HepG2 (cell line): ENCODE data around the gene OR5AS1. TPM values are rescaled to one million over a fixed set of nuclear protein-coding genes. Genes with fewer than 3 reads are reported as not detected.

Source experiments
- ATAC-seq: fragments of 200-7000 bp; cut with Tn5 transposase; 3 replicates; pipeline ENCODE4 v1.9.1; 2020; ENCODE audit warnings: mild to moderate bottlenecking, moderate library complexity
- BruUV-seq: library from RNA; stranded (reverse); fragments of 400-500 nt; replicated peaks from 2 replicates; lab custom pipeline; 2021; lab: Mats Ljungman, UMichigan
- CTCF ChIA-PET: fragments of 300-600 bp; formaldehyde crosslinking; extraction: SDS; loops from one replicate; lab custom pipeline; 2021; ENCODE audit warnings: low total read pairs, inconsistent platforms, low intra/inter-chr PET ratio; lab: Yijun Ruan, JAX
- POLR2A ChIA-PET: fragments of 350-600 bp; sonication (Branson Sonifier 250); formaldehyde crosslinking; loops from one replicate; lab custom pipeline; 2020; ENCODE audit warnings: antibody characterized with exemption, inconsistent platforms; lab: Yijun Ruan, JAX
- DNase-seq: peaks from one replicate; pipeline ENCODE4 v3.0.0-alpha.2; 2015; ENCODE audit warnings: low spot score
- FAIRE-seq: peaks from 3 replicates; lab custom pipeline; 2011; peaks lifted over from hg19 to GRCh38; lab: Jason Lieb, UNC
- H2AFZ ChIP-seq: one replicate; pipeline ENCODE4 v1.6.1; 2011; ENCODE audit warnings: low read length, inconsistent platforms
- H3K27ac ChIP-seq: fragments of 300-600 bp; 3 replicates; pipeline ENCODE4 v1.8.0; 2011; ENCODE audit warnings: mixed run types, mild to moderate bottlenecking, mixed read lengths, low read length, inconsistent platforms; ENCODE audit not compliant: insufficient read depth; ENCODE audit errors: extremely low read length
- H3K27me3 ChIP-seq, 2 experiments: fragments of 200-600 bp in 1 of 2; 2 replicates in 1 of 2; 3 replicates in 1 of 2; pipeline versions ENCODE4 v1.6.0 to v1.8.0; 2011; ENCODE audit warnings: low read length in 2 of 2, mild to moderate bottlenecking in 2 of 2, moderate library complexity in 2 of 2, inconsistent platforms in 1 of 2; ENCODE audit not compliant: insufficient read depth in 2 of 2, control insufficient read depth in 1 of 2
- H3K36me3 ChIP-seq, 2 experiments: fragments of 200-600 bp in 1 of 2; replicated peaks in 1 of 2; 2 replicates in 1 of 2; 3 replicates in 1 of 2; pipeline versions ENCODE4 v1.5.1 to v1.8.0; 2011; ENCODE audit warnings: low read length in 2 of 2, inconsistent platforms in 1 of 2; ENCODE audit not compliant: insufficient read depth in 2 of 2, control insufficient read depth in 1 of 2
- H3K4me1 ChIP-seq: 2 replicates; pipeline ENCODE4 v1.5.1; 2012; ENCODE audit warnings: low read length, inconsistent platforms; ENCODE audit not compliant: insufficient read depth
- H3K4me2 ChIP-seq: 2 replicates; pipeline ENCODE4 v1.6.0; 2011; ENCODE audit warnings: low read depth, low read length, inconsistent platforms
- H3K4me3 ChIP-seq, 3 experiments: fragments of 200-600 bp in 1 of 3; sonication (generic), shearing (Covaris generic) in 1 of 3; replicated peaks in 1 of 3; 2 replicates each; pipeline ENCODE4 v1.5.1; 2011 to 2016; ENCODE audit warnings: low read length in 3 of 3, inconsistent platforms in 2 of 3, low read depth in 2 of 3, mild to moderate bottlenecking in 2 of 3, control low read depth in 1 of 3, mixed read lengths in 1 of 3; ENCODE audit not compliant: insufficient read depth in 1 of 3
- H3K79me2 ChIP-seq: one replicate; pipeline ENCODE4 v1.6.1; 2011; ENCODE audit warnings: low read length, inconsistent platforms; ENCODE audit not compliant: insufficient read depth
- H3K9ac ChIP-seq: 2 replicates; pipeline ENCODE4 v1.6.0; 2011; ENCODE audit warnings: mild to moderate bottlenecking, low read depth, low read length, inconsistent platforms; ENCODE audit not compliant: insufficient read depth
- H3K9me3 ChIP-seq: 2 replicates; pipeline ENCODE4 v1.5.1; 2012; ENCODE audit warnings: mild to moderate bottlenecking, low read length
- H4K20me1 ChIP-seq: 2 replicates; pipeline ENCODE4 v1.6.0; 2011; ENCODE audit warnings: inconsistent platforms, mild to moderate bottlenecking, low read length, moderate library complexity; ENCODE audit not compliant: insufficient read depth
- CC2D1A ChIP-seq: sonication (generic); formaldehyde crosslinking; IDR thresholded peaks from 2 replicates; pipeline ENCODE4 v1.8.1; 2023; ENCODE audit warnings: mild to moderate bottlenecking, missing genetic modification reagents
- ONECUT2 ChIP-seq: sonication (generic); formaldehyde crosslinking; IDR thresholded peaks from 2 replicates; pipeline ENCODE4 v1.4.0; 2020; ENCODE audit warnings: missing genetic modification reagents
- STAT5B ChIP-seq: sonication (generic); formaldehyde crosslinking; IDR thresholded peaks from 2 replicates; pipeline ENCODE4 v1.4.0; 2020; ENCODE audit warnings: missing genetic modification reagents
- TSC22D2 ChIP-seq: sonication (generic); formaldehyde crosslinking; IDR thresholded peaks from 2 replicates; pipeline ENCODE4 v1.5.1; 2020; ENCODE audit warnings: missing genetic modification reagents, mild to moderate bottlenecking, borderline replicate concordance
- ZFP62 ChIP-seq: sonication (generic); formaldehyde crosslinking; IDR thresholded peaks from 2 replicates; pipeline ENCODE4 v1.4.0; 2020; ENCODE audit warnings: missing genetic modification reagents
- ZFP82 ChIP-seq: sonication (generic); formaldehyde crosslinking; IDR thresholded peaks from 2 replicates; pipeline ENCODE4 v1.5.1; 2020; ENCODE audit warnings: mild to moderate bottlenecking, missing genetic modification reagents, borderline replicate concordance
- ZMAT3 ChIP-seq: sonication (generic); formaldehyde crosslinking; conservative IDR thresholded peaks from 2 replicates; pipeline ENCODE4 v1.7.0; 2021; ENCODE audit warnings: missing genetic modification reagents
- ZNF83 ChIP-seq: sonication (generic); formaldehyde crosslinking; IDR thresholded peaks from 2 replicates; pipeline ENCODE4 v1.4.0; 2020; ENCODE audit warnings: missing genetic modification reagents, mild to moderate bottlenecking, borderline replicate concordance
- WGBS: methylation state at CpG from one replicate; pipeline ENCODE4 v1.1.6; 2017; ENCODE audit warnings: low lambda C conversion rate; 5-methylcytosine and 5-hydroxymethylcytosine counted together
- in situ Hi-C: cut with HindIII; loops from 2 replicates; pipeline ENCODE4 v1.10.0; 2017; ENCODE audit warnings: low pct_unique_long_range_greater_than_20kb; ENCODE audit not compliant: extremely low pct_ligation_motif_present
- intact Hi-C: fragments of 100-400 bp; cut with micrococcal nuclease; formaldehyde crosslinking; loops from one replicate; pipeline ENCODE4 v1.10.0; 2022; ENCODE audit not compliant: unreplicated experiment
- polyA plus RNA-seq, 8 experiments: library from polyadenylated mRNA; depleted of rRNA in 3 of 8; stranded (reverse) in 7 of 8; unstranded in 1 of 8; fragments of >200 nt; fragmentation: Illumina TruSeq in 4 of 8; extraction: Trizol in 4 of 8; gene quantifications; 2 replicates each; pipeline versions ENCODE4 v1.2.1 to v1.2.3, GENCODE V29; 2011 to 2016; ENCODE audit warnings: low read depth in 4 of 8, missing spikeins in 1 of 8, mixed read lengths in 1 of 8; ENCODE audit not compliant: insufficient read depth in 1 of 8
- total RNA-seq, 5 experiments: library from RNA; depleted of rRNA; stranded (reverse); fragments of >200 nt; fragmentation: Illumina TruSeq; extraction: Trizol; gene quantifications; 2 replicates each; pipeline ENCODE4 v1.2.3, GENCODE V29; 2016; ENCODE audit warnings: low read depth in 1 of 5
- TF ChIP-seq, protein P1 (sequence below): sonication (generic); formaldehyde crosslinking; IDR thresholded peaks from 2 replicates; pipeline ENCODE4 v1.9.0; 2021; ENCODE audit warnings: missing genetic modification reagents, borderline replicate concordance
- TF ChIP-seq, protein P2 (sequence below): sonication (generic); formaldehyde crosslinking; IDR thresholded peaks from 2 replicates; pipeline ENCODE4 v1.4.0; 2020; ENCODE audit warnings: missing genetic modification reagents
- TF ChIP-seq, protein P3 (sequence below): sonication (generic); formaldehyde crosslinking; IDR thresholded peaks from 2 replicates; pipeline ENCODE4 v1.5.1; 2020; ENCODE audit warnings: mild to moderate bottlenecking, missing genetic modification reagents, borderline replicate concordance
- TF ChIP-seq, protein P4 (sequence below): IDR thresholded peaks from 2 replicates; pipeline ENCODE4 v1.6.1; 2016; ENCODE audit warnings: mild to moderate bottlenecking, missing biosample characterization, missing genetic modification reagents
- TF ChIP-seq, protein P5 (sequence below): sonication (generic); formaldehyde crosslinking; IDR thresholded peaks from 2 replicates; pipeline ENCODE4 v1.8.0; 2023; ENCODE audit warnings: mild to moderate bottlenecking, missing genetic modification reagents
- TF ChIP-seq, protein P6 (sequence below): sonication (generic); formaldehyde crosslinking; IDR thresholded peaks from 2 replicates; pipeline ENCODE4 v1.5.0; 2020; ENCODE audit warnings: mild to moderate bottlenecking, low read depth, missing genetic modification reagents, borderline replicate concordance
- TF ChIP-seq, protein P7 (sequence below): sonication (generic); formaldehyde crosslinking; IDR thresholded peaks from 2 replicates; pipeline ENCODE4 v1.4.0; 2020; ENCODE audit warnings: mild to moderate bottlenecking, missing genetic modification reagents

OR5AS1 gene
- total and polyA plus RNA-seq, 2 of the 13 experiments (the other 11 are each of a cell fraction or from before 2014, with no cell fraction given), result not detected

DNA sequence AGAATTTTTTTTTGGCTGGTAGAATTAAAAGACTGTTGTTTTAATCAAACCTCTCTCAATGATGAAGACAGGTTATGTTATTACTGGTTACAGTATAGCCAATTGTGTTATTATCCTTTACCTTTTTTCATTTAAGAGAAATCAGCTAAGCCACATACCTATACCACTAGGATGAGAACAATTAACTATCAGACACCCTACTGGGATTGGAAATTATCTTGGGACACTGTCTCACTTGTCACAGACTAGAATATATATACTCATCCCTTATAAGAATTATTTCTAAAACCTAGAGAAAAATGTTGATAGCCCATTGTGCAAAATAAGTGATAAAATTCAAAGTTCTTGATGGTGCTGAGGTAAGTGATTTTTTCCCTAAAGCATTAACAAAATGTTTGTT is at the start of gene OR5AS1 (continued):
- TF ChIP-seq, protein P1, sequence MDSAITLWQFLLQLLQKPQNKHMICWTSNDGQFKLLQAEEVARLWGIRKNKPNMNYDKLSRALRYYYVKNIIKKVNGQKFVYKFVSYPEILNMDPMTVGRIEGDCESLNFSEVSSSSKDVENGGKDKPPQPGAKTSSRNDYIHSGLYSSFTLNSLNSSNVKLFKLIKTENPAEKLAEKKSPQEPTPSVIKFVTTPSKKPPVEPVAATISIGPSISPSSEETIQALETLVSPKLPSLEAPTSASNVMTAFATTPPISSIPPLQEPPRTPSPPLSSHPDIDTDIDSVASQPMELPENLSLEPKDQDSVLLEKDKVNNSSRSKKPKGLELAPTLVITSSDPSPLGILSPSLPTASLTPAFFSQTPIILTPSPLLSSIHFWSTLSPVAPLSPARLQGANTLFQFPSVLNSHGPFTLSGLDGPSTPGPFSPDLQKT, result no peak
- TF ChIP-seq, protein P2, sequence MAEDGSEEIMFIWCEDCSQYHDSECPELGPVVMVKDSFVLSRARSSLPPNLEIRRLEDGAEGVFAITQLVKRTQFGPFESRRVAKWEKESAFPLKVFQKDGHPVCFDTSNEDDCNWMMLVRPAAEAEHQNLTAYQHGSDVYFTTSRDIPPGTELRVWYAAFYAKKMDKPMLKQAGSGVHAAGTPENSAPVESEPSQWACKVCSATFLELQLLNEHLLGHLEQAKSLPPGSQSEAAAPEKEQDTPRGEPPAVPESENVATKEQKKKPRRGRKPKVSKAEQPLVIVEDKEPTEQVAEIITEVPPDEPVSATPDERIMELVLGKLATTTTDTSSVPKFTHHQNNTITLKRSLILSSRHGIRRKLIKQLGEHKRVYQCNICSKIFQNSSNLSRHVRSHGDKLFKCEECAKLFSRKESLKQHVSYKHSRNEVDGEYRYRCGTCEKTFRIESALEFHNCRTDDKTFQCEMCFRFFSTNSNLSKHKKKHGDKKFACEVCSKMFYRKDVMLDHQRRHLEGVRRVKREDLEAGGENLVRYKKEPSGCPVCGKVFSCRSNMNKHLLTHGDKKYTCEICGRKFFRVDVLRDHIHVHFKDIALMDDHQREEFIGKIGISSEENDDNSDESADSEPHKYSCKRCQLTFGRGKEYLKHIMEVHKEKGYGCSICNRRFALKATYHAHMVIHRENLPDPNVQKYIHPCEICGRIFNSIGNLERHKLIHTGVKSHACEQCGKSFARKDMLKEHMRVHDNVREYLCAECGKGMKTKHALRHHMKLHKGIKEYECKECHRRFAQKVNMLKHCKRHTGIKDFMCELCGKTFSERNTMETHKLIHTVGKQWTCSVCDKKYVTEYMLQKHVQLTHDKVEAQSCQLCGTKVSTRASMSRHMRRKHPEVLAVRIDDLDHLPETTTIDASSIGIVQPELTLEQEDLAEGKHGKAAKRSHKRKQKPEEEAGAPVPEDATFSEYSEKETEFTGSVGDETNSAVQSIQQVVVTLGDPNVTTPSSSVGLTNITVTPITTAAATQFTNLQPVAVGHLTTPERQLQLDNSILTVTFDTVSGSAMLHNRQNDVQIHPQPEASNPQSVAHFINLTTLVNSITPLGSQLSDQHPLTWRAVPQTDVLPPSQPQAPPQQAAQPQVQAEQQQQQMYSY (CRISPR knock-in tag), result no peak

DNA sequence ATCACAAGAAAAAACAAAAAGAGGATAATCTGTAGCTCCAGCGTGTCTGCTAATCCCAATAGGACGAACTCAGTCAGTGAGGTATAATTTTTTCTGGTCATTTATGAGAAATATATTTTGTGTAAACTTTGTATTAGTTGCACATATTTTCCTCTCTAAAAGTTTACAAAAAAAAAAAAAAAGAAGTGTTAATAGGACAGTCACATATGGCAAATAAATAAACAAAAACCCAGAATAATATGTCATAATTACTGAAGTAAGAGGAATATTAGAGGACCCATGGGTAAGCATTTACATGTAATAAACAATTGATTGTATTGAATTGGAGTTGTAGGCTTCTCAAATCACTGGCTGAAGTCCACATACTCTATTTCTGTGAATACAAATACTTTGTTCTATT is 32.9 kb upstream of the OR5AS1 start, which contains the start of gene OR5F1:
Gene OR5F1, minus strand, starts transcription at position 101 of the 400 bp plus-strand sequence. Its CDS starts 0 bp downstream, at position 101.
- 3% methylated on average over 2 of the region's 2 CpGs for WGBS
- Histone ChIP-seq H3K27ac (no peak within 1 kb of the TSS), H3K36me3 (no peaks in the 10 kb centered on the region), H3K4me3 (no peak within 1 kb of the TSS), H3K4me2 (no peak within 1 kb of the TSS), H3K9ac (no peak within 1 kb of the TSS), H3K79me2 (no peaks in the 10 kb centered on the region), H2AFZ (no peak within 1 kb of the TSS), H3K4me1 (no peaks in the 10 kb centered on the region), H3K9me3 (peaks cover 39% of the 10 kb centered on the region), H4K20me1 (no peaks in the 10 kb centered on the region), H3K27me3 (no peaks in the 10 kb centered on the region)
- intact Hi-C loops (no loop called here), in situ Hi-C loops (no loop called here)
- DNase-seq (no peak), ATAC-seq (no peak), FAIRE-seq (no peak)
- CTCF ChIA-PET, result no interaction called here
- BruUV-seq, result no TSS peak
- POLR2A ChIA-PET, result no interaction called here
- no peak for TF ChIP-seq ZFP62 (CRISPR knock-in tag)
- TF ChIP-seq, protein P3, sequence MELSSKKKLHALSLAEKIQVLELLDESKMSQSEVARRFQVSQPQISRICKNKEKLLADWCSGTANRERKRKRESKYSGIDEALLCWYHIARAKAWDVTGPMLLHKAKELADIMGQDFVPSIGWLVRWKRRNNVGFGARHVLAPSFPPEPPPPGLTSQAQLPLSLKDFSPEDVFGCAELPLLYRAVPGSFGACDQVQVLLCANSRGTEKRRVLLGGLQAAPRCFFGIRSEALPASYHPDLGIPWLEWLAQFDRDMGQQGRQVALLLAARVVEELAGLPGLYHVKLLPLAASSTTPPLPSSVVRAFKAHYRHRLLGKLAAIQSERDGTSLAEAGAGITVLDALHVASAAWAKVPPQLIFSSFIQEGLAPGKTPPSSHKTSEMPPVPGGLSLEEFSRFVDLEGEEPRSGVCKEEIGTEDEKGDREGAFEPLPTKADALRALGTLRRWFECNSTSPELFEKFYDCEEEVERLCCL (CRISPR knock-in tag), result no peak
- TF ChIP-seq, protein P4, sequence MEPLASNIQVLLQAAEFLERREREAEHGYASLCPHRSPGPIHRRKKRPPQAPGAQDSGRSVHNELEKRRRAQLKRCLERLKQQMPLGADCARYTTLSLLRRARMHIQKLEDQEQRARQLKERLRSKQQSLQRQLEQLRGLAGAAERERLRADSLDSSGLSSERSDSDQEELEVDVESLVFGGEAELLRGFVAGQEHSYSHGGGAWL (CRISPR knock-in tag), result no peak
- TF ChIP-seq, protein P5, sequence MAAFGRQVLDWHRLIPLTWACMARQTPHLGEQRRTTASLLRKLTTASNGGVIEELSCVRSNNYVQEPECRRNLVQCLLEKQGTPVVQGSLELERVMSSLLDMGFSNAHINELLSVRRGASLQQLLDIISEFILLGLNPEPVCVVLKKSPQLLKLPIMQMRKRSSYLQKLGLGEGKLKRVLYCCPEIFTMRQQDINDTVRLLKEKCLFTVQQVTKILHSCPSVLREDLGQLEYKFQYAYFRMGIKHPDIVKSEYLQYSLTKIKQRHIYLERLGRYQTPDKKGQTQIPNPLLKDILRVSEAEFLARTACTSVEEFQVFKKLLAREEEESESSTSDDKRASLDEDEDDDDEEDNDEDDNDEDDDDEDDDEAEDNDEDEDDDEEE (CRISPR knock-in tag), result no peak
- no peak for TF ChIP-seq ONECUT2 (CRISPR knock-in tag)
- TF ChIP-seq, protein P6, sequence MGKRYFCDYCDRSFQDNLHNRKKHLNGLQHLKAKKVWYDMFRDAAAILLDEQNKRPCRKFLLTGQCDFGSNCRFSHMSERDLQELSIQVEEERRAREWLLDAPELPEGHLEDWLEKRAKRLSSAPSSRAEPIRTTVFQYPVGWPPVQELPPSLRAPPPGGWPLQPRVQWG (CRISPR knock-in tag), result no peak
- TF ChIP-seq TSC22D2, result no peak
- TF ChIP-seq STAT5B (CRISPR knock-in tag), result no peak
- no peak for TF ChIP-seq CC2D1A (CRISPR knock-in tag)
- TF ChIP-seq ZMAT3, result no peak
- TF ChIP-seq ZNF83 (CRISPR knock-in tag), result no peak
- TF ChIP-seq ZFP82 (CRISPR knock-in tag), result no peak
- TF ChIP-seq, protein P7, sequence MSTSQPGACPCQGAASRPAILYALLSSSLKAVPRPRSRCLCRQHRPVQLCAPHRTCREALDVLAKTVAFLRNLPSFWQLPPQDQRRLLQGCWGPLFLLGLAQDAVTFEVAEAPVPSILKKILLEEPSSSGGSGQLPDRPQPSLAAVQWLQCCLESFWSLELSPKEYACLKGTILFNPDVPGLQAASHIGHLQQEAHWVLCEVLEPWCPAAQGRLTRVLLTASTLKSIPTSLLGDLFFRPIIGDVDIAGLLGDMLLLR (CRISPR knock-in tag), result no peak
